ENCODE results near the gene GP2. TPM values are rescaled to one million over a fixed set of nuclear protein-coding genes. Genes with fewer than 3 reads are reported as not detected.

The GP2 gene
- total and polyA plus RNA-seq, 2 of the 4 experiments (the other 2 are of a cell fraction): not detected

DNA sequence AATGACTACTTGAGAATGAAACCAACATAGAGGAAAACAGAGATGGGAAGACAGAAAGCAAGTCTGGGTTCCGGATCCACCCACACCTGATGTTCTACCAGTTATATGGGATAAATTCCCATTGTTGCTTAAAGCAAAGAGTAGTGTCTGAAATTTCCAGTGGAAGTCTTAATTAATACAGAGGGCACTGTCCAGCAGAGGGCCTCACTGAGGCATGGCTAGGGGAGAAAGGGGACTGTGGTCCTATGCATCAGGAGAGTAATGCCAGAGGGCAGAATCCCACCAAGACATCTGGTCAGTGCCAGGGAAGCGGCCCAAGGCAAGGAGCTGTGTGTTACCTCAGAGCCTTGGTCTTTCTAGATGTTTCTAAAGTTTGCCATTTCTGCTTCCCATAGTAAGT, 32.7 kb upstream of the GP2 start:
- Histone ChIP-seq H2BK15ac (ENCODE audit: low read depth, low read length) (no peak overlapping the region), H3K4me1 (ENCODE audit: control insufficient read depth, insufficient read depth, low read length) (no peaks in the 10 kb centered on the region), H3K27ac (ENCODE audit: insufficient read depth, low read length) (no peak overlapping the region), H2BK5ac (ENCODE audit: low read depth, low read length, poor library complexity, severe bottlenecking) (no peak overlapping the region), H3K14ac (replicated peaks; ENCODE audit: low read depth, low read length) (no peak overlapping the region), H4K91ac (ENCODE audit: insufficient read depth, low read depth, low read length) (no peak overlapping the region), H3K4me3 (ENCODE audit: insufficient read depth, low read depth, low read length) (no peak overlapping the region), H2AK5ac (ENCODE audit: low read depth, low read length) (no peak overlapping the region), H3K79me1 (ENCODE audit: low read depth in 1 of 2, low read length in 2 of 2) (no peaks in the 10 kb centered on the region), H3K9me3 (ENCODE audit: control insufficient read depth, insufficient read depth, low read length) (peaks cover 7% of the 10 kb centered on the region; the same call in 1 of the 2 replicates), H3K9me1 (ENCODE audit: insufficient read depth, low read length) (no peaks in the 10 kb centered on the region), H4K20me1 (ENCODE audit: insufficient read depth, low read length) (no peaks in the 10 kb centered on the region), H3K9ac (ENCODE audit: low read depth, low read length) (no peak overlapping the region), H2AK9ac (replicated peaks; ENCODE audit: low read depth, low read length, poor library complexity) (no peak overlapping the region), H3K27me3 (ENCODE audit: control insufficient read depth, insufficient read depth, low read length) (no peaks in the 10 kb centered on the region), H3K4me2 (ENCODE audit: low read depth, low read length) (no peak overlapping the region), H4K8ac (ENCODE audit: low read depth in 2 of 2, low read length in 2 of 2) (no peak overlapping the region), H3K23ac (ENCODE audit: low read depth, low read length) (no peak overlapping the region), H4K5ac (ENCODE audit: low read depth, low read length) (no peak overlapping the region), H3K18ac (ENCODE audit: low read depth, low read length) (no peak overlapping the region), H3K56ac (ENCODE audit: extremely low read depth, insufficient read depth, low read length) (no peak overlapping the region), H2AFZ (replicated peaks; ENCODE audit: low read length, poor library complexity) (no peak overlapping the region), H2BK120ac (ENCODE audit: low read depth, low read length) (no peak overlapping the region), H3K4ac (ENCODE audit: low read depth, low read length) (no peak overlapping the region), H3K36me3 (ENCODE audit: control insufficient read depth, insufficient read depth, low read length) (no peaks in the 10 kb centered on the region), H2BK20ac (ENCODE audit: low read depth, low read length) (no peak overlapping the region)
- intact Hi-C loops (cut with micrococcal nuclease): no loop called here
- in situ Hi-C loops (cut with MboI; ENCODE audit: low sequenced_read_pairs): no loop called here
- POLR2A ChIA-PET (ENCODE audit: unreplicated experiment): no interaction called here
- ATAC-seq (ENCODE audit: low read depth) (no peak), DNase-seq (no peak)
- no TSS peak for BruUV-seq (replicated peaks)
- no CpG with 5 or more reads among the region's 2 CpGs for WGBS, 2 experiments (ENCODE audit: extremely low coverage in 2 of 2, insufficient read length in 1 of 2)
- TF ChIP-seq CEBPB (IDR thresholded peaks at IDR 0.05; ENCODE audit: low read depth, low read length) (no peak), SMC3 (IDR thresholded peaks at IDR 0.05; ENCODE audit: low read depth, low read length) (no peak), BHLHE40 (IDR thresholded peaks at IDR 0.05; ENCODE audit: low read depth, low read length) (no peak), NFE2L2 (IDR thresholded peaks at IDR 0.05; ENCODE audit: low read depth, low read length) (no peak), RFX5 (IDR thresholded peaks at IDR 0.05; ENCODE audit: low read depth, low read length) (no peak)
- dilution Hi-C loops (cut with HindIII; ENCODE audit: low sequenced_read_pairs, unreplicated experiment): no loop called here
- CTCF ChIA-PET: no interaction called here
